Thoracic aorta (tissue), 2 donors: ENCODE measurements around the gene GPR31. TPM values are rescaled to one million over a fixed set of nuclear protein-coding genes. Genes with fewer than 3 reads are reported as not detected.

Experiments used
- ATAC-seq: fragments of 150-250 bp; one replicate; pipeline ENCODE4 v1.8.0; 2017; ENCODE audit warnings: low read depth; ENCODE audit not compliant: insufficient number of reproducible peaks, low FRiP score
- DNase-seq: peaks from one replicate; pipeline ENCODE4 v3.0.0-alpha.2; 2020; ENCODE audit warnings: low spot score
- H3K27ac ChIP-seq, 2 donors: fragments of 200-600 bp; sonication (generic); 1 replicate in 1 of 2; 2 replicates in 1 of 2; pipeline ENCODE4 v1.5.1; 2016; ENCODE audit warnings: mild to moderate bottlenecking in 2 of 2, moderate library complexity in 2 of 2
- H3K27me3 ChIP-seq: fragments of 200-600 bp; sonication (generic); replicated peaks from 2 replicates; pipeline ENCODE4 v1.6.0; 2016; ENCODE audit warnings: mild to moderate bottlenecking; ENCODE audit not compliant: insufficient read depth
- H3K36me3 ChIP-seq: fragments of 200-600 bp; sonication (generic); one replicate; pipeline ENCODE4 v1.5.1; 2016
- H3K4me1 ChIP-seq, 2 donors: fragments of 200-600 bp; sonication (generic); 1 replicate in 1 of 2; 2 replicates in 1 of 2; pipeline versions ENCODE4 v1.5.1 to v1.6.0; 2016; ENCODE audit warnings: low read depth in 2 of 2, mild to moderate bottlenecking in 1 of 2; ENCODE audit not compliant: control insufficient read depth in 1 of 2
- H3K4me3 ChIP-seq: fragments of 200-600 bp; sonication (generic); 2 replicates; pipeline ENCODE4 v1.5.1; 2016; ENCODE audit warnings: mild to moderate bottlenecking
- H3K9me3 ChIP-seq: fragments of 200-600 bp; sonication (generic); 2 replicates; pipeline ENCODE4 v1.5.1; 2016
- total RNA-seq, 2 donors: library from RNA; depleted of rRNA; stranded (reverse); fragments of >200 nt; gene quantifications; one replicate each; pipeline versions ENCODE4 v1.1.0 to v1.2.3, GENCODE V29; 2016
- TF ChIP-seq, protein P1 (sequence below): fragments of 200-600 bp; sonication (generic); IDR thresholded peaks from one replicate; pipeline ENCODE4 v1.5.1; 2019; ENCODE audit warnings: antibody characterized with exemption

The GPR31 gene
- total RNA-seq, 2 donors from 2014 or later, result not detected

DNA sequence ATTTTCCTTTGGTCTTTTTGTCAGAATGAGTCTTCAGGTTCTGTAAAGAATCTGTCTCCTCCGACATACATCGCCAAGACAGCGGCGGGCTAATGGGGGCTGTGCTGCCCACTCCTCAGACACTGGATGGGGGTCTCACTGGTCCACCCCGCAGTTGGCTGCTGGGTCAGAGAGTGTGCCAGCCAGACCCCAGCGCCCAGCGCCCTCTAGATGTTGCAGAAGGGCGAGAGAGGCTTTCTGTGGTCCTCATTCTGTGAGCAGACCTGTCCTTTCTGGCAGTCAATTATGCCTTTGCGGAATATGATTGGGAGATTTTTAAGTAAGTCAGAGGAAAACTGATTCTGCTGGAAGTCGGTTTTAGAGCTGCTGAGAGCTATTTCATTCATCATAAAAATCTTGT, 42.7 kb downstream of the GPR31 start:
- TF ChIP-seq, protein P1, sequence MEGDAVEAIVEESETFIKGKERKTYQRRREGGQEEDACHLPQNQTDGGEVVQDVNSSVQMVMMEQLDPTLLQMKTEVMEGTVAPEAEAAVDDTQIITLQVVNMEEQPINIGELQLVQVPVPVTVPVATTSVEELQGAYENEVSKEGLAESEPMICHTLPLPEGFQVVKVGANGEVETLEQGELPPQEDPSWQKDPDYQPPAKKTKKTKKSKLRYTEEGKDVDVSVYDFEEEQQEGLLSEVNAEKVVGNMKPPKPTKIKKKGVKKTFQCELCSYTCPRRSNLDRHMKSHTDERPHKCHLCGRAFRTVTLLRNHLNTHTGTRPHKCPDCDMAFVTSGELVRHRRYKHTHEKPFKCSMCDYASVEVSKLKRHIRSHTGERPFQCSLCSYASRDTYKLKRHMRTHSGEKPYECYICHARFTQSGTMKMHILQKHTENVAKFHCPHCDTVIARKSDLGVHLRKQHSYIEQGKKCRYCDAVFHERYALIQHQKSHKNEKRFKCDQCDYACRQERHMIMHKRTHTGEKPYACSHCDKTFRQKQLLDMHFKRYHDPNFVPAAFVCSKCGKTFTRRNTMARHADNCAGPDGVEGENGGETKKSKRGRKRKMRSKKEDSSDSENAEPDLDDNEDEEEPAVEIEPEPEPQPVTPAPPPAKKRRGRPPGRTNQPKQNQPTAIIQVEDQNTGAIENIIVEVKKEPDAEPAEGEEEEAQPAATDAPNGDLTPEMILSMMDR, result no peak
- ATAC-seq, result no peak
- Histone ChIP-seq H3K27me3 (no peaks in the 10 kb centered on the region), H3K9me3 (no peaks in the 10 kb centered on the region), H3K27ac (no peak overlapping the region), H3K4me3 (no peak overlapping the region), H3K36me3 (no peaks in the 10 kb centered on the region), H3K4me1 (no peaks in the 10 kb centered on the region)
- DNase-seq, result no peak

DNA sequence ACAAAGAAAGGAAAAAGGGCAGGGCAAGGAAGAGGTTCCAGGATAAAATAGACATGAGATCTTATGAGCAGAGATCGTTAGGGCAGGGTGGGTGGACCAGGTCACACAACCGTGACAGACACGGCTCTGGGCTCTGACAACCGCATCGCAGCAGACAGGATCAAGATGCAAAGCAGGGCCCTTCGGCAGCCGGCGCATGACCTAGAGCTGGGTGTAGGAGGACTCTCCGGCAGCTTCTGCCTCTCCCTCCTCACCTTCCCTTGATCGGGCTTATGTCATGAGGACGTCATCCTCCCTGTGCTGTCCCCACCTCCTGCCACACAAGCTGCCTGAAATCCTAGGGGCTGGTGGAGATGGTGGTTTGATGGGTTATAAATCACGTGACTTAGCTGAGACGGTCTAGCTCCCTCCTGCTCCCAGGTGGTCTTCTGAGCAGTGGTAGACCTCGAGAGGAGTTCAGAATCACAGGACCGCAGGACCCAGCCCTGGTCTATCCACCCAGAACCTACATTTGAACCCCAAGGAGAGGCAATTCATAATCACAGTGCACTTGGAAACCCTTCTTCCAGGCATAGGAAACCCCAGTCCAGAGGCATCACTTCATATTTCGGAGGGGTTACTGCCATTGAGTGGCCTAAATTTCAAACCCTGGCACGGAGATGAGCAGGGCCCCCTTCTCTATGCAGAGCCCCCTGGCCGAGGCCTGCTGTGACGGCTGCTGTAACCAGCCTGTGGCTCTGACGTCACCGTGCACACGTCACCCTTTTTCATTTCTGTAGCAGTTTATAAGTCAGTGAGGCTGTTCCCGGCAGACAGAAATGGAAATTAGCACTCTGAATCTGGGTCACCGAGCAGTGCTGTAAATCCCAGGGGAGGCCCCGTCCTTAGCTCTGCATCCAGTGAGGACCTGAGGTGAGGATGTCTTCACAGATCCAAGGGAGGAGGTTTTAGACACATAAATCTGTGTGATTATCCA, 43.6 kb downstream of the GPR31 start:
- TF ChIP-seq, protein P1, result no peak
- Histone ChIP-seq H3K27ac (no peak overlapping the region), H3K9me3 (no peaks in the 10 kb centered on the region), H3K4me1 (no peaks in the 10 kb centered on the region), H3K4me3 (no peak overlapping the region), H3K27me3 (no peaks in the 10 kb centered on the region), H3K36me3 (no peaks in the 10 kb centered on the region)
- ATAC-seq (no peak), DNase-seq (no peak)

DNA sequence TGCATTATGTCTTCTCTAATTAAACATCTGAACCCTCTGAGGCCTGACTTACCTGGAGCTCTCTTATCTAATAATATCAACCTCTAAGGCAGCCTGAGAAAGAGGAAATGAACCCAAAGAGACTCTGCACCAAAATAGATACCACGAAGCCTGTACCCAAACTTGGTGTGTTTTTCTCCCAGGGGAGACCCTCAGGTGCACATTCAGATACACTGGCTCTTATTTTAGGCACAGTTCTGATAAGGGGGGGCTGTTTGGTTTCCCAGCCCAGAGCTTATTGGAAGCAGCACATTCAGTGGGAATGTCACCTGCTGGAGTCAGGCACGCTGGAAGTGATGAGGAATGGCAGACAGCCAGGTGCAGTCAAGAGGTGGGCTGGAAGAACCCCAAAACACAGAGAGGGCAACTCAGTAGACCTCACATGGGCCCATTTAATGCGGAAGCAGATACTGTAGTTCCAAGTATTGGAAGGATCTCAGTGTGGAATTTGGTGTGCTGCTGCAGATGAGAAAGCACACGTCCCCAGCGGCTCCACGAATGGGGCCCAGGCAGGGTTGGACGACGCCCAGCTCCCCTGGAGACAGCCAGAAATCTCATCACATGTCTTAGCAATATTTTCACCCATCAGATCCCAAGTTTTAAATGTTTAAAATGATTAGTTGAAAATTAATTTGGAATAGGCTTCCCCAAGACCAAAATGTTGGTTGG, 44.6 kb downstream of the GPR31 start:
- Histone ChIP-seq H3K27ac (no peak overlapping the region), H3K4me3 (no peak overlapping the region), H3K4me1 (no peaks in the 10 kb centered on the region), H3K27me3 (no peaks in the 10 kb centered on the region), H3K36me3 (no peaks in the 10 kb centered on the region), H3K9me3 (no peaks in the 10 kb centered on the region)
- DNase-seq, result no peak
- TF ChIP-seq, protein P1, result no peak
- ATAC-seq, result no peak

DNA sequence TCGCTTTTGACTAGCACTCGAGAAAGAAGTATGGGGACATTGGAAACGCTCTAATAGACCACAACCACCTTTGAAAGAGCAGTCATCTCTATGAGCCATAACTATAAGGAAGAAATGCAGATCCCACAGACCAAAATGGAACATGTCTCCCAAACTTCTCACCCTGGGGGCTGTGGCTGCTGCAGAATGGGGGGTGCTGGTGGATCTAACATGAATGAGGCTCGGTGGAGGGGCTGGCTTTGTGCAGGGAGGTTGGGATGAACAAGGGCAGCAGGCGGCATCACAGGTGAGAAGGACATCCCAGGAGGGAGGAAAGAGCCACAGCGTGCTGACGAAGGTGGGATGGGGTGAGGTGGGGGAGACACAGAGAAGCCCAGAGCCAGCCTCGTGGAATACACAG, 45.4 kb downstream of the GPR31 start:
- no peak overlapping the region for H3K4me3 ChIP-seq
- ATAC-seq (no peak), DNase-seq (no peak)
- TF ChIP-seq, protein P1, result no peak
- no peaks in the 10 kb centered on the region for H3K9me3 ChIP-seq
- H3K4me1 ChIP-seq, result no peaks in the 10 kb centered on the region
- no peaks in the 10 kb centered on the region for H3K27me3 ChIP-seq
- H3K36me3 ChIP-seq, result no peaks in the 10 kb centered on the region
- no peak overlapping the region for H3K27ac ChIP-seq

DNA sequence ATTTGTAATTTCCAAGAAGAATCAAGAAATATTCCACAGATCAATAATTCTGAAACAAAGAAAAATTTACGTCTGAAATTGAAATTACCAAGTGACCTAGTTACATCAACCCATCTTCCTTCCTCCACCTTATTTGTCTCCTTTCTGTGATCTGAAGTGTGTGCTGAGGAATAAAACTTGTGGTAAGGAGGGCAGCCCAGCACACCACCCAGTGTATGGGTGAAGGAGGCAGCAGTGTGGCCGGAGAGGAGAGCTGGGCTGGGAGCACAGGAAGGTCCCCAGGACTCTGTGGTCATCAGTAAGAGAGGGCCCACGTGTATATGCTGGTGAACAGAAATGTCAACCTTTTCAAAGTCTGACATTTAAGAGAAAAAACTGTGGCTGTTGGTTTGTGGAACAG, 46.2 kb downstream of the GPR31 start:
- H3K36me3 ChIP-seq, result no peaks in the 10 kb centered on the region
- H3K9me3 ChIP-seq, result no peaks in the 10 kb centered on the region
- no peak overlapping the region for H3K4me3 ChIP-seq
- TF ChIP-seq, protein P1, result no peak
- no peak overlapping the region for H3K27ac ChIP-seq
- no peaks in the 10 kb centered on the region for H3K27me3 ChIP-seq
- ATAC-seq, result no peak
- H3K4me1 ChIP-seq, result no peaks in the 10 kb centered on the region
- no peak for DNase-seq
